ENCODE data around the gene RAET1G. TPM values are rescaled to one million over a fixed set of nuclear protein-coding genes. Genes with fewer than 3 reads are reported as not detected.
"Not testable (repeated sequence)": the region's sequence is repeated elsewhere in the genome, so short reads cannot be mapped to it uniquely, and the experiment has no call there.

The RAET1G gene
- total RNA-seq, 3 donors from 2014 or later (not counting 1 experiment from before 2014, with no cell fraction given) = 0.43 TPM; not detected in 2

GRCh38 chr6:149962461-149963211 is 39.7 kb upstream of the RAET1G start:
- Histone ChIP-seq H3K27me3 (ENCODE audit: control insufficient read depth, insufficient read depth, low read length) (peaks cover 49% of the 10 kb centered on the region), H3K4me1 (ENCODE audit: control insufficient read depth, insufficient read depth, low read length) (peaks cover 27% of the 10 kb centered on the region), H3K4me3 (ENCODE audit: low read length) (no peak overlapping the region), H3K36me3 (ENCODE audit: control insufficient read depth, insufficient read depth, low read length) (no peaks in the 10 kb centered on the region), H3K9me3 (ENCODE audit: control insufficient read depth, insufficient read depth, low read length) (no peaks in the 10 kb centered on the region), H3K27ac (ENCODE audit: low read length) (no peak overlapping the region)
- Mint-ChIP-seq H3K4me1 (peaks cover 24 to 32% of the 10 kb centered on the region in 2 donors), H3K36me3 (no peaks in the 10 kb centered on the region), H3K27ac (peak overlapping the region in 1 of 2 donors; percentile 86), H3K9me3 (no peaks in the 10 kb centered on the region), H3K27me3 (ENCODE audit: low read depth in 2 of 2) (peaks cover 70 to 87% of the 10 kb centered on the region in 2 donors), H3K4me3 (peak overlapping the region; percentile 96)
- intact Hi-C loops (cut with micrococcal nuclease) = loop anchor here (2.0 to 5.0 kb wide), 2 partner anchors 22 to 40 kb away; no protein-coding TSS in a partner anchor
- 79% methylated on average over 7 of the region's 7 CpGs for WGBS (ENCODE audit: insufficient coverage)
- TF ChIP-seq CTCF (IDR thresholded peaks at IDR 0.05) = no peak
- no peak for ATAC-seq
- no peak for DNase-seq

GRCh38 chr6:149961728-149962425 is 39.0 kb upstream of the RAET1G start:
- ATAC-seq = peak in 2 of 3 donors; percentile 13 to 43
- H3K36me3 Mint-ChIP-seq = no peaks in the 10 kb centered on the region
- Histone ChIP-seq H3K4me3 (ENCODE audit: low read length) (no peak overlapping the region), H3K27ac (ENCODE audit: low read length) (no peak overlapping the region), H3K36me3 (ENCODE audit: control insufficient read depth, insufficient read depth, low read length) (no peaks in the 10 kb centered on the region), H3K27me3 (ENCODE audit: control insufficient read depth, insufficient read depth, low read length) (peaks cover 52% of the 10 kb centered on the region), H3K9me3 (ENCODE audit: control insufficient read depth, insufficient read depth, low read length) (no peaks in the 10 kb centered on the region), H3K4me1 (ENCODE audit: control insufficient read depth, insufficient read depth, low read length) (peaks cover 27% of the 10 kb centered on the region)
- peak in 1 of 2 donors; percentile 75 for DNase-seq
- peak overlapping the region; percentile 4 for H3K4me3 Mint-ChIP-seq
- peaks cover 24 to 32% of the 10 kb centered on the region in 2 donors for H3K4me1 Mint-ChIP-seq
- intact Hi-C loops (cut with micrococcal nuclease) = loop anchor here (2.0 to 5.0 kb wide), 2 partner anchors 21 to 40 kb away; no protein-coding TSS in a partner anchor
- 61% methylated on average over 6 of the region's 6 CpGs for WGBS (ENCODE audit: insufficient coverage)
- no peaks in the 10 kb centered on the region for H3K9me3 Mint-ChIP-seq
- H3K27me3 Mint-ChIP-seq (ENCODE audit: low read depth in 2 of 2) = peaks cover 67 to 81% of the 10 kb centered on the region in 2 donors
- no peak for TF ChIP-seq CTCF (IDR thresholded peaks at IDR 0.05)
- no peak overlapping the region for H3K27ac Mint-ChIP-seq

- intact Hi-C loops (cut with micrococcal nuclease) = loop anchor here (5.0 kb wide), 1 partner anchor 42 kb away; no protein-coding TSS in a partner anchor
- ATAC-seq (no peak), DNase-seq (no peak)
- no peak overlapping the region for H3K27ac ChIP-seq (ENCODE audit: low read length)
- peaks cover 26 to 28% of the 10 kb centered on the region in 2 donors for H3K4me1 Mint-ChIP-seq
- no peak for TF ChIP-seq CTCF (IDR thresholded peaks at IDR 0.05)
- no peaks in the 10 kb centered on the region for H3K9me3 Mint-ChIP-seq
- no peaks in the 10 kb centered on the region for H3K9me3 ChIP-seq (ENCODE audit: control insufficient read depth, insufficient read depth, low read length)
- no peak overlapping the region for H3K4me3 Mint-ChIP-seq
- H3K27me3 Mint-ChIP-seq (ENCODE audit: low read depth in 2 of 2) = peaks cover 68 to 82% of the 10 kb centered on the region in 2 donors
- H3K4me3 ChIP-seq (ENCODE audit: low read length) = no peak overlapping the region
- 76% methylated on average over 6 of the region's 6 CpGs for WGBS (ENCODE audit: insufficient coverage)
- no peaks in the 10 kb centered on the region for H3K36me3 ChIP-seq (ENCODE audit: control insufficient read depth, insufficient read depth, low read length)
- H3K27ac Mint-ChIP-seq = no peak overlapping the region
- H3K27me3 ChIP-seq (ENCODE audit: control insufficient read depth, insufficient read depth, low read length) = peaks cover 57% of the 10 kb centered on the region
- H3K36me3 Mint-ChIP-seq = no peaks in the 10 kb centered on the region
- H3K4me1 ChIP-seq (ENCODE audit: control insufficient read depth, insufficient read depth, low read length) = peaks cover 25% of the 10 kb centered on the region
These were observed 37.6 kb upstream of the RAET1G start for GRCh38 chr6:149960488-149960887.

- DNase-seq; H3K9me3 ChIP-seq (ENCODE audit: control insufficient read depth, insufficient read depth, low read length); H3K27ac ChIP-seq (ENCODE audit: low read length); H3K36me3 ChIP-seq (ENCODE audit: control insufficient read depth, insufficient read depth, low read length); H3K9me3 Mint-ChIP-seq; H3K27ac Mint-ChIP-seq; ATAC-seq; H3K36me3 Mint-ChIP-seq; H3K4me3 ChIP-seq (ENCODE audit: low read length); H3K4me3 Mint-ChIP-seq: not testable (repeated sequence)
- intact Hi-C loops (cut with micrococcal nuclease) = loop anchor here (5.0 kb wide), 1 partner anchor 42 kb away; no protein-coding TSS in a partner anchor
- Histone ChIP-seq H3K4me1 (ENCODE audit: control insufficient read depth, insufficient read depth, low read length) (peaks cover 22% of the 10 kb centered on the region), H3K27me3 (ENCODE audit: control insufficient read depth, insufficient read depth, low read length) (peaks cover 52% of the 10 kb centered on the region)
- Mint-ChIP-seq H3K4me1 (peaks cover 26 to 29% of the 10 kb centered on the region in 2 donors), H3K27me3 (ENCODE audit: low read depth in 2 of 2) (peaks cover 68 to 82% of the 10 kb centered on the region in 2 donors)
- WGBS (ENCODE audit: insufficient coverage) = 100% methylated on average over 1 of the region's 4 CpGs
These were observed 36.9 kb upstream of the RAET1G start for GRCh38 chr6:149959806-149960205.

- H3K9me3 ChIP-seq (ENCODE audit: control insufficient read depth, insufficient read depth, low read length); H3K36me3 ChIP-seq (ENCODE audit: control insufficient read depth, insufficient read depth, low read length); H3K27ac ChIP-seq (ENCODE audit: low read length); H3K9me3 Mint-ChIP-seq; DNase-seq; ATAC-seq; H3K27ac Mint-ChIP-seq; H3K4me3 ChIP-seq (ENCODE audit: low read length); H3K36me3 Mint-ChIP-seq; intact Hi-C loops (cut with micrococcal nuclease); H3K4me3 Mint-ChIP-seq: not testable (repeated sequence)
- peaks cover 43% of the 10 kb centered on the region for H3K27me3 ChIP-seq (ENCODE audit: control insufficient read depth, insufficient read depth, low read length)
- peaks cover 19% of the 10 kb centered on the region for H3K4me1 ChIP-seq (ENCODE audit: control insufficient read depth, insufficient read depth, low read length)
- Mint-ChIP-seq H3K4me1 (peaks cover 10 to 13% of the 10 kb centered on the region in 2 donors), H3K27me3 (ENCODE audit: low read depth in 2 of 2) (peaks cover 58 to 76% of the 10 kb centered on the region in 2 donors)
- no CpG with 5 or more reads among the region's 3 CpGs for WGBS (ENCODE audit: insufficient coverage)
These were observed 35.2 kb upstream of the RAET1G start for GRCh38 chr6:149958124-149958523.

Data from natural killer cell (primary cell).